Measurements from ENCODE around the gene SMC1B.
"Not testable (repeated sequence)": the region's sequence is repeated elsewhere in the genome, so short reads cannot be mapped to it uniquely, and the experiment has no call there.

Gene SMC1B

DNA sequence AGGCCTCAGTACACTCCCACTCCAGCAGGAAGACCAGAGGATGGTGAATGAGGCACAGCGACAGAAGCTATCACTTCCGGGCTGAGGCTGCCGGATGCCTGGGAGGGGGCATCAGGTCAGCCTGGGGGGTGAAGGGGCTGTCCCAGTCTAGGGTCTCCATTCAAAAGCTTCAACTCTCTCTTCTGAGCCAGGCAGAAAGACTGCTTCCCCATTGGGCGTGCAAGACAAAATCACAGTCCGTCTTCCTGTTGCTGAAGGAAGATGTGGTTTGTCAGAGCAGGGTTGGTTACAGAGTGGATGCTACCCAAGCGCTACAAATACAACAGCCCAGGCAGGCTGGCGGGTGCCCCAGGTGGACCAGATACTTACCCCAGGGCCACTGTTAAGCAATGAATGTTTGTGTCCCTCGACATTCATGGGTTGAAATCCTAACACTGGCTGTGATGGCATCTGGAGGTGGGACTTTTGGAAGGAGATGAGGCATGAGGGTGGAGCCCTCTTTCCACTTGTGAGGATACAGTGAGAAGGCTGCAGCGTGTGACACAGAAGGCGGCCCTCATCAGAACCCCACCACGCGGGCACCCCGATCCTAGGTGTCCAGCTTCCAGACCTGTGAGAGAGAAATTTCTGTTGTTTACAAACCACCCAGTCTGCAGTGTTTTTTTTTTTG, 116.6 kb downstream of the SMC1B start:
- DNase-seq (ENCODE audit: low read depth): no peak

DNA sequence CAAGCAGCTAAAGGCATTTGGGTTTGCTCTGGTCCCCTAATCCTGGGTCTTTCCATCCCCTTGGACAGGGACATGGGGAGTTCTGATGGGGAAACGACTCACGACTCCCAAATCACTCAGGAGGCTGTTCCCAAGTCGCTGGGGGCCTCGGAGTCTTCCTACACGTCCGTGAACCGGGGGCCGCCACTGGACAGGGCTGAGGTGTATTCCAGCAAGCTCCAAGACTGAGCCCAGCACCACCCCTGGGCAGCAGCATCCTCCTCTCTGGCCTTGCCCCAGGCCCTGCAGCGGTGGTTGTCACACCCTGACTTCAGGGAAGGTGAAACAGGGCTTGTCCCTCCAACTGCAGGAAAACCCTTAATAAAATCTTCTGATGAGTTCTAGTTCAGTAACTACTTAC, 117.9 kb downstream of the SMC1B start:
- no peak for DNase-seq (ENCODE audit: low read depth)

DNA sequence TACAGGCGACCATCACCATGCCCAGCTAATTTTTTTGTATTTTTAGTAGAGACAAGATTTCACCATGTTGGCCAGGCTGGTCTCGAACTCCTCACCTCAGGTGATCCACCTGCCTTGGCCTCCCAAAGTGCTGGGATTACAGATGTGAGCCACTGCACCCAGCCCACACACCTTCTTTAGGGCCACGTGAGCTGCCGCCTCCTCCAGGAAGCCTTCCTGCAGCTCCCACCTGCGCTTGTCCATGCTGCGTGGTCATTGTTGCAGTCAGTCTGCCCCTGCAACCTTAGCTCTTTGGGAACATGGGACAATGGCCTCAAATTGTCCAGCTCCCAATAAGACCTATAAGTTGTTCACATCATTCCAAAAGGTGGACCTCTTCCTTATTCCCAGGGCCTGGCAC, 118.4 kb downstream of the SMC1B start:
- DNase-seq (ENCODE audit: low read depth): not testable (repeated sequence)

Data from activated T-cell treated with anti-CD3 and anti-CD28 coated beads for 24 hours (primary cell).